HG03103 (cell line): ENCODE results near the gene SHOC2.

Experiments
- ATAC-seq: cut with Tn5 transposase; IDR thresholded peaks from one replicate; pipeline ENCODE4 v1.9.1; 2021; ENCODE audit warnings: low read depth; ENCODE audit not compliant: unreplicated experiment

Gene SHOC2

GRCh38 chr10:111037858-111038257 lies 118.5 kb downstream of the SHOC2 start:
- no peak for ATAC-seq

- ATAC-seq = no peak
Observed at GRCh38 chr10:111039522-111039921, 120.1 kb downstream of the SHOC2 start.

GRCh38 chr10:111057006-111057405 lies 137.6 kb downstream of the SHOC2 start:
- no peak for ATAC-seq
